Caco-2 (cell line): Measurements from ENCODE around the gene PPARD. TPM values are rescaled to one million over a fixed set of nuclear protein-coding genes. Genes with fewer than 3 reads are reported as not detected.

Experiments used
- BruUV-seq: library from RNA; stranded (reverse); fragments of 400-500 nt; replicated peaks from 2 replicates; lab custom pipeline; 2021; lab: Mats Ljungman, UMichigan
- CTCF ChIA-PET: fragments of 300-600 bp; sonication (Branson Sonifier 250); formaldehyde crosslinking; loops from one replicate; lab custom pipeline; 2022; ENCODE audit warnings: antibody characterized with exemption; lab: Charles Lee
- POLR2A ChIA-PET: fragments of 300-600 bp; sonication (Branson Sonifier 250); formaldehyde crosslinking; loops from one replicate; lab custom pipeline; 2022; ENCODE audit warnings: antibody characterized with exemption; lab: Charles Lee
- DNase-seq, 2 experiments: peaks; one replicate each; pipeline versions ENCODE4 v3.0.0 to v3.0.0-alpha.2; 2020 to 2022
- H3K27me3 ChIP-seq: replicated peaks from 2 replicates; pipeline ENCODE4 v1.6.0; 2011; ENCODE audit warnings: low read length; ENCODE audit not compliant: control insufficient read depth, insufficient read depth
- H3K36me3 ChIP-seq: 2 replicates; pipeline ENCODE4 v1.5.1; 2011; ENCODE audit warnings: low read length; ENCODE audit not compliant: control insufficient read depth, insufficient read depth
- H3K4me1 ChIP-seq: fragments of 250-450 bp; sonication (Bioruptor Pico); 2 replicates; pipeline ENCODE4 v1.5.1; 2020; ENCODE audit warnings: mild to moderate bottlenecking
- H3K4me3 ChIP-seq: 2 replicates; pipeline ENCODE4 v1.5.1; 2011; ENCODE audit warnings: low read depth, mild to moderate bottlenecking, control low read depth, low read length
- H3K9me3 ChIP-seq: fragments of 250-450 bp; sonication (Bioruptor Pico); 2 replicates; pipeline ENCODE4 v1.5.1; 2020; ENCODE audit warnings: mild to moderate bottlenecking, moderate library complexity
- H3K27ac Mint-ChIP-seq: one replicate; pipeline ENCODE4 v1.8.0; 2022; ENCODE audit warnings: mixed read lengths; ENCODE audit not compliant: unreplicated experiment
- H3K27me3 Mint-ChIP-seq: one replicate; pipeline ENCODE4 v1.8.0; 2022; ENCODE audit warnings: mixed read lengths; ENCODE audit not compliant: insufficient read depth, unreplicated experiment
- H3K36me3 Mint-ChIP-seq: one replicate; pipeline ENCODE4 v1.8.0; 2022; ENCODE audit warnings: mild to moderate bottlenecking, mixed read lengths; ENCODE audit not compliant: insufficient read depth, unreplicated experiment
- H3K4me1 Mint-ChIP-seq: one replicate; pipeline ENCODE4 v1.8.0; 2022; ENCODE audit warnings: low read depth, mixed read lengths; ENCODE audit not compliant: unreplicated experiment
- H3K4me3 Mint-ChIP-seq: one replicate; pipeline ENCODE4 v1.8.0; 2022; ENCODE audit warnings: mild to moderate bottlenecking, moderate library complexity, mixed read lengths; ENCODE audit not compliant: unreplicated experiment
- H3K9me3 Mint-ChIP-seq: one replicate; pipeline ENCODE4 v1.8.0; 2022; ENCODE audit warnings: mixed read lengths; ENCODE audit not compliant: unreplicated experiment
- intact Hi-C: fragments of 100-400 bp; cut with micrococcal nuclease; formaldehyde crosslinking; loops from one replicate; pipeline ENCODE4 v1.10.0; 2022; ENCODE audit not compliant: unreplicated experiment
- total RNA-seq: library from RNA; stranded (reverse); gene quantifications from 2 replicates; pipeline ENCODE4 v1.2.3, GENCODE V29; 2022
- TF ChIP-seq, protein P1 (sequence below), 2 experiments: fragments of 200-600 bp in 1 of 2; IDR thresholded peaks; 1 replicate in 1 of 2; 2 replicates in 1 of 2; pipeline versions ENCODE4 v1.5.1 to v1.8.0; 2011 to 2022; ENCODE audit warnings: antibody characterized with exemption in 1 of 2, control low read depth in 1 of 2, inconsistent platforms in 1 of 2, low read depth in 1 of 2, low read length in 1 of 2, mild to moderate bottlenecking in 1 of 2, moderate library complexity in 1 of 2; ENCODE audit not compliant: insufficient read depth in 1 of 2, severe bottlenecking in 1 of 2, unreplicated experiment in 1 of 2

Gene PPARD
- total RNA-seq, 1 experiment from 2014 or later, result 11.3 TPM

- Mint-ChIP-seq H3K4me3 (no peak overlapping the region), H3K4me1 (no peaks in the 10 kb centered on the region), H3K9me3 (no peaks in the 10 kb centered on the region), H3K27ac (peak overlapping the region; percentile 54), H3K36me3 (peaks cover 11% of the 10 kb centered on the region), H3K27me3 (no peaks in the 10 kb centered on the region)
- intact Hi-C loops, result no loop called here
- peaks cover 6% of the 10 kb centered on the region for H3K4me1 ChIP-seq
- TF ChIP-seq, protein P1, sequence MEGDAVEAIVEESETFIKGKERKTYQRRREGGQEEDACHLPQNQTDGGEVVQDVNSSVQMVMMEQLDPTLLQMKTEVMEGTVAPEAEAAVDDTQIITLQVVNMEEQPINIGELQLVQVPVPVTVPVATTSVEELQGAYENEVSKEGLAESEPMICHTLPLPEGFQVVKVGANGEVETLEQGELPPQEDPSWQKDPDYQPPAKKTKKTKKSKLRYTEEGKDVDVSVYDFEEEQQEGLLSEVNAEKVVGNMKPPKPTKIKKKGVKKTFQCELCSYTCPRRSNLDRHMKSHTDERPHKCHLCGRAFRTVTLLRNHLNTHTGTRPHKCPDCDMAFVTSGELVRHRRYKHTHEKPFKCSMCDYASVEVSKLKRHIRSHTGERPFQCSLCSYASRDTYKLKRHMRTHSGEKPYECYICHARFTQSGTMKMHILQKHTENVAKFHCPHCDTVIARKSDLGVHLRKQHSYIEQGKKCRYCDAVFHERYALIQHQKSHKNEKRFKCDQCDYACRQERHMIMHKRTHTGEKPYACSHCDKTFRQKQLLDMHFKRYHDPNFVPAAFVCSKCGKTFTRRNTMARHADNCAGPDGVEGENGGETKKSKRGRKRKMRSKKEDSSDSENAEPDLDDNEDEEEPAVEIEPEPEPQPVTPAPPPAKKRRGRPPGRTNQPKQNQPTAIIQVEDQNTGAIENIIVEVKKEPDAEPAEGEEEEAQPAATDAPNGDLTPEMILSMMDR (IDR thresholded peaks at IDR 0.05; ENCODE audit: insufficient read depth in 1 of 2, low read depth in 1 of 2, low read length in 1 of 2, severe bottlenecking in 1 of 2, unreplicated experiment in 1 of 2), result no peak
- no TSS peak for BruUV-seq
- H3K4me3 ChIP-seq, result no peak overlapping the region
- no peaks in the 10 kb centered on the region for H3K9me3 ChIP-seq
- H3K36me3 ChIP-seq, result no peaks in the 10 kb centered on the region
- POLR2A ChIA-PET, result no interaction called here
- H3K27me3 ChIP-seq, result no peaks in the 10 kb centered on the region
- CTCF ChIA-PET, result no interaction called here
- DNase-seq, result no peak
Measured at GRCh38 chr6:35396991-35397390, 54.6 kb downstream of the PPARD start.

- intact Hi-C loops, result no loop called here
- POLR2A ChIA-PET, result no interaction called here
- Histone ChIP-seq H3K4me3 (no peak overlapping the region), H3K4me1 (peaks cover 16% of the 10 kb centered on the region), H3K36me3 (no peaks in the 10 kb centered on the region), H3K27me3 (no peaks in the 10 kb centered on the region), H3K9me3 (no peaks in the 10 kb centered on the region)
- CTCF ChIA-PET, result interaction anchor here (0.6 kb wide), 1 partner anchor 23 kb away, joined by 3 read pairs; no protein-coding TSS in a partner anchor
- TF ChIP-seq, protein P1 (IDR thresholded peaks at IDR 0.05; ENCODE audit: insufficient read depth in 1 of 2, low read depth in 1 of 2, low read length in 1 of 2, severe bottlenecking in 1 of 2, unreplicated experiment in 1 of 2), result no peak
- no peaks in the 10 kb centered on the region for H3K27me3 Mint-ChIP-seq
- H3K36me3 Mint-ChIP-seq, result peaks cover 11% of the 10 kb centered on the region
- H3K4me1 Mint-ChIP-seq, result peaks cover 6% of the 10 kb centered on the region
- BruUV-seq, result no TSS peak
- no peaks in the 10 kb centered on the region for H3K9me3 Mint-ChIP-seq
- DNase-seq, result no peak
- no peak overlapping the region for H3K4me3 Mint-ChIP-seq
- no peak overlapping the region for H3K27ac Mint-ChIP-seq
Measured at GRCh38 chr6:35397806-35398418, 55.6 kb downstream of the PPARD start.

DNA sequence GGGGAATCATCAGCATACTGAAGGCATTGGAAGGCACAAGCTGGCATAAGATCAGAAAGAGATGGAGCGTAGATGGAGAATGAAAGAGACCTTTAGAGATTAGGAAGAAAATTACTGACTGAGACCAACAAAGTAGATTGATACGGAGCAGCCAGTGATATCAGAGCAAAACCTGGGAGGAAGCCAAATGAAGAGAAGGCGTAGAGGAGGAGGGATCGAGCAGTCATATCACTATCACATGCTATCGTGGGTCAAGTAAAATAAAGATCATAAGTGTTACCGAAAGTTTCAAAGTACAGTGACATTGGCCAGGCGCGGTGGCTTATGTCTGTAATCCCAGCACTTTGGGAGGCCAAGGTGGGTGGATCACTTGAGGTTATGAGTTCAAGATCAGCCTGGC is 56.2 kb downstream of the PPARD start:
- TF ChIP-seq, protein P1 (IDR thresholded peaks at IDR 0.05; ENCODE audit: insufficient read depth in 1 of 2, low read depth in 1 of 2, low read length in 1 of 2, severe bottlenecking in 1 of 2, unreplicated experiment in 1 of 2), result no peak
- peaks cover 20% of the 10 kb centered on the region for H3K4me1 ChIP-seq
- H3K4me3 ChIP-seq, result no peak overlapping the region
- H3K9me3 ChIP-seq, result no peaks in the 10 kb centered on the region
- BruUV-seq, result no TSS peak
- no peaks in the 10 kb centered on the region for H3K36me3 ChIP-seq
- Mint-ChIP-seq H3K9me3 (no peaks in the 10 kb centered on the region), H3K4me1 (peaks cover 10% of the 10 kb centered on the region), H3K27ac (no peak overlapping the region), H3K36me3 (peaks cover 11% of the 10 kb centered on the region), H3K4me3 (no peak overlapping the region), H3K27me3 (no peaks in the 10 kb centered on the region)
- H3K27me3 ChIP-seq, result no peaks in the 10 kb centered on the region
- ChIA-PET CTCF (no interaction called here), POLR2A (no interaction called here)
- intact Hi-C loops, result no loop called here
- DNase-seq, result no peak
